ENCODE data around the gene FBXO31. TPM values are rescaled to one million over a fixed set of nuclear protein-coding genes. Genes with fewer than 3 reads are reported as not detected.

FBXO31 gene
- total RNA-seq, 1 donor from 2014 or later, result 27.1 TPM

GRCh38 chr16:87333101-87333500 lies 50.5 kb downstream of the FBXO31 start:
- Mint-ChIP-seq H3K4me1 (peaks cover 12% of the 10 kb centered on the region), H3K27ac (no peak overlapping the region), H3K27me3 (no peaks in the 10 kb centered on the region), H3K9me3 (no peaks in the 10 kb centered on the region), H3K4me3 (no peak overlapping the region), H3K36me3 (ENCODE audit: low read depth) (peaks cover 67% of the 10 kb centered on the region)
- ChIA-PET CTCF (interaction anchor here (1.4 kb wide), 1 partner anchor 36 kb away, joined by 3 read pairs; no protein-coding TSS in a partner anchor), POLR2A (no interaction called here)
- TF ChIP-seq CTCF (IDR thresholded peaks at IDR 0.05), result no peak
- DNase-seq (no peak), ATAC-seq (ENCODE audit: low read depth) (no peak)
- intact Hi-C loops (cut with micrococcal nuclease), result no loop called here

GRCh38 chr16:87332150-87332549 lies 51.4 kb downstream of the FBXO31 start:
- intact Hi-C loops (cut with micrococcal nuclease), result no loop called here
- H3K27me3 Mint-ChIP-seq, result no peaks in the 10 kb centered on the region
- no peak for DNase-seq
- no peak for TF ChIP-seq CTCF (IDR thresholded peaks at IDR 0.05)
- CTCF ChIA-PET, result interaction anchor here (0.7 kb wide), 1 partner anchor 62 kb away, joined by 3 read pairs; no protein-coding TSS in a partner anchor
- no peak for ATAC-seq (ENCODE audit: low read depth)
- no peak overlapping the region for H3K4me3 Mint-ChIP-seq
- no peaks in the 10 kb centered on the region for H3K9me3 Mint-ChIP-seq
- H3K4me1 Mint-ChIP-seq, result peaks cover 6% of the 10 kb centered on the region
- peaks cover 72% of the 10 kb centered on the region for H3K36me3 Mint-ChIP-seq (ENCODE audit: low read depth)
- H3K27ac Mint-ChIP-seq, result no peak overlapping the region
- POLR2A ChIA-PET, result no interaction called here

GRCh38 chr16:87331241-87331801 lies 52.3 kb downstream of the FBXO31 start:
- Mint-ChIP-seq H3K36me3 (ENCODE audit: low read depth) (peaks cover 73% of the 10 kb centered on the region), H3K27ac (no peak overlapping the region)
- POLR2A ChIA-PET, result no interaction called here

GRCh38 chr16:87330646-87331045 lies 52.9 kb downstream of the FBXO31 start:
- H3K4me1 Mint-ChIP-seq, result no peaks in the 10 kb centered on the region
- no peak for DNase-seq
- no peak overlapping the region for H3K4me3 Mint-ChIP-seq
- no peak for TF ChIP-seq CTCF (IDR thresholded peaks at IDR 0.05)
- H3K9me3 Mint-ChIP-seq, result no peaks in the 10 kb centered on the region
- H3K27ac Mint-ChIP-seq, result no peak overlapping the region
- POLR2A ChIA-PET, result no interaction called here
- no peak for ATAC-seq (ENCODE audit: low read depth)
- intact Hi-C loops (cut with micrococcal nuclease), result no loop called here
- CTCF ChIA-PET, result no interaction called here
- H3K27me3 Mint-ChIP-seq, result no peaks in the 10 kb centered on the region
- H3K36me3 Mint-ChIP-seq (ENCODE audit: low read depth), result peaks cover 66% of the 10 kb centered on the region

More at GRCh38 chr16:87331241-87331801, 52.3 kb downstream of the FBXO31 start:
- no peaks in the 10 kb centered on the region for H3K27me3 Mint-ChIP-seq
- TF ChIP-seq CTCF (IDR thresholded peaks at IDR 0.05), result no peak
- DNase-seq, result no peak
- H3K9me3 Mint-ChIP-seq, result no peaks in the 10 kb centered on the region
- ATAC-seq (ENCODE audit: low read depth), result no peak
- H3K4me3 Mint-ChIP-seq, result no peak overlapping the region
- CTCF ChIA-PET, result interaction anchor here (0.7 kb wide), 1 partner anchor 63 kb away, joined by 3 read pairs; no protein-coding TSS in a partner anchor
- intact Hi-C loops (cut with micrococcal nuclease), result no loop called here
- no peaks in the 10 kb centered on the region for H3K4me1 Mint-ChIP-seq

GRCh38 chr16:87330257-87330624 lies 53.3 kb downstream of the FBXO31 start:
- intact Hi-C loops (cut with micrococcal nuclease), result no loop called here
- Mint-ChIP-seq H3K27me3 (no peaks in the 10 kb centered on the region), H3K27ac (no peak overlapping the region), H3K4me1 (no peaks in the 10 kb centered on the region), H3K4me3 (no peak overlapping the region), H3K36me3 (ENCODE audit: low read depth) (peaks cover 64% of the 10 kb centered on the region), H3K9me3 (no peaks in the 10 kb centered on the region)
- ChIA-PET POLR2A (no interaction called here), CTCF (no interaction called here)
- DNase-seq, result no peak
- no peak for ATAC-seq (ENCODE audit: low read depth)
- TF ChIP-seq CTCF (IDR thresholded peaks at IDR 0.05), result no peak

Data from activated B cell treated with CpG ODN at 0.5 μM for 24 hours (primary cell).